C4-2B (cell line): ENCODE results near the gene LDAF1.
"Not testable (repeated sequence)": the region's sequence is repeated elsewhere in the genome, so short reads cannot be mapped to it uniquely, and the experiment has no call there.

Source experiments
- H3K27ac ChIP-seq: fragments of 450-650 bp; 2 replicates; pipeline ENCODE4 v1.5.1; 2017
- ZFX ChIP-seq: fragments of 450-650 bp; IDR thresholded peaks from 2 replicates; pipeline ENCODE4 v1.6.1; 2017
- TF ChIP-seq, protein P1 (sequence below): fragments of 450-650 bp; conservative IDR thresholded peaks from 2 replicates; pipeline ENCODE4 v1.5.1; 2017; ENCODE audit warnings: mild to moderate bottlenecking

LDAF1 gene

DNA sequence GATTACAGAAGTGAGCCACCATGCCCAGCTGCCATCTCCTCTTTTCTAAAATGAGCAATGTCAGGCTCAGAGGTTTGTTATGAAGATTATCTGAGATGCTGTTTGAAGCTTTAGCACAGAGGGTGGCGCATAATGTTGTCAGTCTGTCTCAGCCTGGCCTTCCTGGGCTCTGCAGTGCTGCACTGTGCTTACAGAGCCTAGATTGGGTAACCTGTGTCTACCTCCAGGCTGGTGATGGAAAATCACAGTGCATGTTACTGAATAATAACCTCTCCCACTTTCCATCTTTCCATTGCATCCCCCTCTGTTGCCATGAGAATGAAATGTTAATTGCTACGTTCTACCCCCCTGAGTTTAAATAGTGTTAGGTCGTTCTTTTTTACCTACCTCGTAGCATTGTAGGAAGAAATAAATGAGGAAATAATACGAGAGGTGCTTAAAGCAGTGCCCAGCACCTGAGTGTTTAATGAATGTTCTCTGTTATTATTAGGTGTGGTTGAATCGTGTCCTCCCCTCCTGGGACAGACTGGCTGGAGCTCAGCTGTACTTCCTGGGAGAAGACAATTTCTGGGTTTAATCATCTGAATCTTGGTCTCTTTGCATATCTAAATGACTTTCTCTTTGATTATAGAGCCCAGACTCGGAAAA, 6.2 kb downstream of the LDAF1 start:
- H3K27ac ChIP-seq, result no peak overlapping the region
- TF ChIP-seq, protein P1, sequence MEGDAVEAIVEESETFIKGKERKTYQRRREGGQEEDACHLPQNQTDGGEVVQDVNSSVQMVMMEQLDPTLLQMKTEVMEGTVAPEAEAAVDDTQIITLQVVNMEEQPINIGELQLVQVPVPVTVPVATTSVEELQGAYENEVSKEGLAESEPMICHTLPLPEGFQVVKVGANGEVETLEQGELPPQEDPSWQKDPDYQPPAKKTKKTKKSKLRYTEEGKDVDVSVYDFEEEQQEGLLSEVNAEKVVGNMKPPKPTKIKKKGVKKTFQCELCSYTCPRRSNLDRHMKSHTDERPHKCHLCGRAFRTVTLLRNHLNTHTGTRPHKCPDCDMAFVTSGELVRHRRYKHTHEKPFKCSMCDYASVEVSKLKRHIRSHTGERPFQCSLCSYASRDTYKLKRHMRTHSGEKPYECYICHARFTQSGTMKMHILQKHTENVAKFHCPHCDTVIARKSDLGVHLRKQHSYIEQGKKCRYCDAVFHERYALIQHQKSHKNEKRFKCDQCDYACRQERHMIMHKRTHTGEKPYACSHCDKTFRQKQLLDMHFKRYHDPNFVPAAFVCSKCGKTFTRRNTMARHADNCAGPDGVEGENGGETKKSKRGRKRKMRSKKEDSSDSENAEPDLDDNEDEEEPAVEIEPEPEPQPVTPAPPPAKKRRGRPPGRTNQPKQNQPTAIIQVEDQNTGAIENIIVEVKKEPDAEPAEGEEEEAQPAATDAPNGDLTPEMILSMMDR, result no peak
- TF ChIP-seq ZFX, result no peak

DNA sequence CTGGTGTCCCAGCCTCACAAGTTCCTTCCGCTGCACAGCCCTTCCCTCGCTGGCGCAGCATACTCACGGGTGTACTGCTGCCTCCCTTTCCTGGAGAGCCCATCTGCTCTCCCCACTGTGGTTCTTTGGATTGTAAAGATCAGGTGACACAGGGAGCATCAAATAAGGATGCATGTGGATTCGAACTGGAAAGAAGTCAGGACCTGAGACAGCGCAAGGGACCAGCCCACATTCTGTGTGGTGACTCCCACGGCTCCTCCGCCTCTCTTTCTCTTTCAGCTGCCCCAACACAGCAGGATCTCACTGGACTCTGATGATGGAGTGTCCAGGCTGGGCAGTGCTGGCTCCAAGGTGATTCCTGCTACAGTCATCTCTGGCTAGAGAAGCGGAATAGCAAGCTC, 8.1 kb downstream of the LDAF1 start:
- TF ChIP-seq, protein P1, result no peak
- no peak for TF ChIP-seq ZFX
- H3K27ac ChIP-seq, result no peak overlapping the region

DNA sequence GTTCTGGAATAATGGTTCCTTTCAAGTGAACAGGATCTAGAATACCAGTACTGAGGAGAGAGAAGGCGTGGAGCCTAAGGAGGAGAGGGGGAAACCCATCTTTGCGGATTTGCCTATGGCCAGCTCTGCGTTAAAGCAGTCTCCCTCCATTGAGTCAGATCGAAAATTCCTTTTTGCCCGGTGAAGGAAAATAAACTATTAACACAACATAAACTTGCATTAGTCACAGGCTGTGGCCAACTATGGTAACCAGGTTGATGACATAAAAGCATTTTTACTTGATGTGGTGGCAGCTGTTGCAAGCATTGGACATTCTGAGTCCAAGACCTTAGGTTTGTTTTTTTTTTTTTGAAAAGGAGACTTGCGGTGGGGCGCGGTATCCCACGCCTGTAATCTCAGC, 8.9 kb downstream of the LDAF1 start:
- TF ChIP-seq, protein P1, result no peak
- no peak for TF ChIP-seq ZFX
- H3K27ac ChIP-seq, result no peak overlapping the region

DNA sequence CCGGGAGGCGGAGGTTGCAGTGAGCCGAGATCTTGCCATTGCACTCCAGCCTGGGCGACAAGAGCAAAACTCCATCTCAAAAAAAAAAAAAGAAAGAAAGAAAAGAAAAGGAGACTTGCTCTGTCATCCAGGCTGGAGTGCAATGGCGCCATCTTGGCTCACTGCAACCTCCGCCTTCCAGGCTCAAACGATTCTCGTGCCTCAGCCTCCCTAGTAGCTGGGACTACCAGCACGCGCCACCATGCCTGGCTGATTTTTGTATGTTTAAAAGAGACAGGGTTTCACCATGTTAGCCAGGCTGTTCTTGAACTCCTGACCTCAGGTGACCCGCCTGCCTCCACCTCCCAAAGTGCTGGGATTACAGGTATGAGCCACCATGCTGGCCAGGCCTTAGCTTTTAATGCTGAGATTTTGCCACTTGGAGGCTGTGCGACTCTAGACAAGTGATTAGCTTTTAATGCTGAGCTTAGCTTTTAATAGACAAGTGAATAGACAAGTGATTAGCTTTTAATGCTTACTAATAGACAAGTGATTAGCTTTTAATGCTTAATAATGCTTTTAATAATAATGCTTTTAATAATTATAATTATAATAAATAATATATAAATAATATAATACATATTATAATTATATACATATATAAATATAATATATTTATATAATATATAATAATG, 9.6 kb downstream of the LDAF1 start:
- H3K27ac ChIP-seq, result no peak overlapping the region
- no peak for TF ChIP-seq ZFX
- TF ChIP-seq, protein P1, result no peak

DNA sequence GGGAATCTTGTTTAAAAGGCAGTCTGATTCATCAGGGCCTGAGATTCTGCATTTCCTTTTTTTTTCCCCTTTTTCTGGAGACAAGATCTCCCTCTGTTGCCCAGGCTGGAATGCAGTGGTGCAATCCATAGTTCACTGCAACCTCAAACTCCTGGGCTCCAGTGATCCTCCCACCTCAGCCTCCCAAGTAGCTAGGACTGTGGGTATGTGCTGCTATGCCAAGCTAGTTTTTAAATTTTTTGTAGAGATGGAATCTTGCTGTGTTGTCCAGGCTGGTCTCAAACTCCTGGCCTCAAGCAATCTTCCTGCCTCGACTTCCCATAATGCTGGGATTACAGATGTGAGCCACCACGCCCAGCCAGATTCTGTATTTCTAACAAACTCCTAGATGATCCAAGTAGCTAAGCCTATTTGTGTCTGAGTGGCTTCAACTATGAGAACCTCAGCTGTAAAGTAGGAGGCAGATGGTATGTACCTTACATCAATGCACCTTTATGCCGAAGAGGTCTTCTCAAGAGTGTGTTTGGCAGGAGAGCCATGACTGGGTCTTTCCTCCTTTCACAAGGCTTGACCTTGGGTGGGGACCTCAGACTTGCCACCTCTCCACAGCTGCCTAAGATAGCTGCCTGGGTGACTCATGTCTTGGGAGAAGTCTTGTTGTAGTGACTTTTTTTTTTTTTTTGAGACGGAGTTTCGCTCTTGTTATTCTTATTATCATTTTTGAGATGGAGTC, 10.9 kb downstream of the LDAF1 start:
- H3K27ac ChIP-seq, result no peak overlapping the region
- no peak for TF ChIP-seq ZFX
- TF ChIP-seq, protein P1, result no peak

DNA sequence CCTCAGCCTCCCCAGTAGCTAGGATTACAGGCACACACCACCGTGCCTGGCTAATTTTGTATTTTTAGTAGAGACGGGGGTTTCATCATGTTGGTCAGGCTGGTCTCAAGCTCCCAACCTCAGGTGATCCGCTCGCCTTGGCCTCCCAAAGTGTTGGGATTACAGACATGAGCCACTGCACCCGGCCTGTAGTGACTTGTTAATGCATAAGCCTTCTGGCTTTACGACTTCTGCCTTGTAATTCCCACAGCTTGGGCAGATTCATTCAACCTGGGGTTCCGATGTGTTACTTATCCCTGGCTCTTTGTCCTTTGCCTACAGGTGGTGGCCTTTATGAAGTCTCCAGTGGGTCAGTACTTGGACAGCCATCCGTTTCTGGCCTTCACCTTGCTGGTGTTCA, 11.6 kb downstream of the LDAF1 start:
- H3K27ac ChIP-seq, result not testable (repeated sequence)

DNA sequence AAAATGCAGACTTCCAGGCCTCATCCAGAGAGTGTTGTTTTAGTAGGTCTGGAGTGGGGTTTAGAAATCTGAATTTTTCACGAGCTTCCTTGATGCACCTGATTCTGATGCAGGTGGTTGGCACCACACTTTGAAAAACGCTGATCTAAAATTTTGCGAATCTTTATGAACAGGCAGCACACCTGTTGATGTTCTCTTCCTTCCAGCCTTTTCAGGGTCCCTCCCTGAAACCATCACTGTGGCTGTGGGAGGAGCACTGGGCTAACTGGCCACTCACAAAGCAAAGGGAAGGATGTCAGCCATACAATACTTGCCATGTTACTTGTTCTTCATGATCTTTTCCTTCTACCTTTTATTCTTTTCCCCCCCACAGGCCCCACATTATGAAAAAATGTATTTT, 14.2 kb downstream of the LDAF1 start:
- no peak overlapping the region for H3K27ac ChIP-seq
- TF ChIP-seq, protein P1, result no peak
- no peak for TF ChIP-seq ZFX

DNA sequence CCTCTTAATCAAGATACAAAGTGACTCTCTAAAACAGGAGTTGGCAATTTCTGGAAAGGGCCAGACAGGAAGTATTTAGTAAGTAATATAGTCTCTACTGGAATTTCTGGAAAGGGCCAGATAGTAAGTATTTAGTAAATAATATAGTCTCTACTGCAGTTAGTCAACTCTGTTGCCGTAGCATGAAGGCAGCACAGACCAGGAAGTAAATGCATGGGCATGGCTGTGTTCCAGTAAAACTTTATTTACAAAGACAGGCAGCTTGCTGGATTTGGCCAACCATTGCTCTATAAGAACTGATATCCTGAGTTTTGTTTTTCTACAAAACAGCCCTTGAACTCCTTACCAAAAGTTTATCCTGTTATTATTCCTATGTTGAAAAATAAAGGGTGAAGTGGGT, 16.9 kb downstream of the LDAF1 start:
- H3K27ac ChIP-seq, result peak overlapping the region; percentile 31; the same call in 1 of the 2 replicates
- TF ChIP-seq ZFX, result no peak
- TF ChIP-seq, protein P1, result no peak
